Esophagus squamous epithelium (tissue), 4 donors: Measurements from ENCODE around the gene FBLN7.

Experiments used
- CTCF ChIP-seq, 6 experiments: fragments of 450-650 bp in 4 of 6; fragments of 200-600 bp in 2 of 6; sonication (generic) in 2 of 6; IDR thresholded peaks; one replicate each; pipeline ENCODE4 v1.5.1; 2016 to 2019; ENCODE audit warnings: antibody characterized with exemption in 6 of 6, mild to moderate bottlenecking in 4 of 6, moderate library complexity in 4 of 6
- POLR2A ChIP-seq, 4 donors: fragments of 450-650 bp; IDR thresholded peaks; one replicate each; pipeline ENCODE4 v1.6.1; 2017; ENCODE audit warnings: antibody characterized with exemption in 4 of 4, mild to moderate bottlenecking in 4 of 4, moderate library complexity in 3 of 4

DNA sequence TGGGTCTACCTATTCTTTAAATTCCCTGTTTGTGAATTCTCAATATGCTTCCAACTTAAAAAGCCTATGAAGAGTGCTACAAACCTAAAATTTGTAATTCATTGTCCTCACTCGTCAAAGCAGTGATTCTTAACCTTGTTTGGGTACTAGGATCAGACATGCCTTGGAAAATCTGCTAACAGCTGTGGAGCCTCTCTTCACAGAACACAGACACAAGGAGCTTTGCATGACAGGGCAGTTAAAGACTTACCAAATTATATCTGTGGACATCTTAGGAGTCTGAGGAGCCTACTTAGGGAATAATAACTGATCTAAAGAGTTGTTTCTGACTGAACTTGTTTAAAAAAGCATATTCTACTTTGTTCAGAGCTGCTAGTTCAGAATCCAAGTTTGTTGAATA is 45.0 kb upstream of the FBLN7 start:
- TF ChIP-seq CTCF (IDR thresholded peaks at IDR 0.05) = no peak
- no peak for TF ChIP-seq POLR2A (IDR thresholded peaks at IDR 0.05)
